ENCODE data around the gene PTCRA. TPM values are rescaled to one million over a fixed set of nuclear protein-coding genes. Genes with fewer than 3 reads are reported as not detected.
"Not testable (repeated sequence)": the region's sequence is repeated elsewhere in the genome, so short reads cannot be mapped to it uniquely, and the experiment has no call there.

PTCRA gene
- total RNA-seq, 4 donors from 2014 or later: not detected

GRCh38 chr6:42938987-42939809 is 23.3 kb downstream of the PTCRA start:
- WGBS, 2 donors (ENCODE audit: low coverage in 1 of 2): 86% methylated on average over 9 of the region's 9 CpGs; no CpG with 5 or more reads in 1 of the 2 donors
- Histone ChIP-seq H3K27me3 (no peaks in the 10 kb centered on the region), H3K27ac (no peak overlapping the region), H3K9me3 (no peaks in the 10 kb centered on the region), H3K4me1 (no peaks in the 10 kb centered on the region), H3K4me3 (no peak overlapping the region), H3K36me3 (peaks cover 0 to 32% (median 9%) of the 10 kb centered on the region in 4 donors)
- intact Hi-C loops (cut with DNase I; ENCODE audit: low total_unique reads): no loop called here
- TF ChIP-seq EP300 (IDR thresholded peaks at IDR 0.05; ENCODE audit: low read depth) (no peak), POLR2A (IDR thresholded peaks at IDR 0.05) (no peak), CTCF (IDR thresholded peaks at IDR 0.05) (no peak), POLR2AphosphoS5 (IDR thresholded peaks at IDR 0.05) (no peak)
- no peak for DNase-seq
- in situ Hi-C loops (cut with MboI; ENCODE audit: low pct_ligation_motif_present in 1 of 4, low pct_unique_long_range_greater_than_20kb in 1 of 4, low sequenced_read_pairs in 3 of 4): no loop called here

DNA sequence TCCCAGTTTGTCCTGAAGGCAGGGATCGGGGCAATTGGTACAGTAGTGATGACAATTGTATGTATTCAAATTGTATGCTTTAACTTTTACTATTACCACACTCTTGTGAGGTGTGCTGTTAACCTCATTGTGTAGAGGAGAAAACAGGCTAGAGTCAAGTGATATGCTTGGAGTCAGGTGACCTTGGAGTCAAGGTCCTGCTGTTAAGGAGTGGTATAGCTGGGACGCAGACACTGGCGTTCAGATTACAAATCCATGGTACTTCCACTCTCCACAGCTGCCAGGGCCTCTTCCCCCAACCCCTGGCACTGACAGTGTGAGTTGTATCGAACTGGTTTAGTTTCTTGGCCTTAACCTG is 23.9 kb downstream of the PTCRA start:
- peaks cover 0 to 26% (median 9%) of the 10 kb centered on the region in 4 donors for H3K36me3 ChIP-seq
- intact Hi-C loops (cut with DNase I; ENCODE audit: low total_unique reads) (no loop called here), in situ Hi-C loops (cut with MboI; ENCODE audit: low pct_ligation_motif_present in 1 of 4, low pct_unique_long_range_greater_than_20kb in 1 of 4, low sequenced_read_pairs in 3 of 4) (no loop called here)
- H3K4me1 ChIP-seq: no peaks in the 10 kb centered on the region
- H3K4me3 ChIP-seq: no peak overlapping the region
- TF ChIP-seq EP300 (IDR thresholded peaks at IDR 0.05; ENCODE audit: low read depth) (no peak), POLR2AphosphoS5 (IDR thresholded peaks at IDR 0.05) (no peak), POLR2A (IDR thresholded peaks at IDR 0.05) (no peak), CTCF (IDR thresholded peaks at IDR 0.05) (no peak)
- no peaks in the 10 kb centered on the region for H3K9me3 ChIP-seq
- no peak for DNase-seq
- no peaks in the 10 kb centered on the region for H3K27me3 ChIP-seq
- H3K27ac ChIP-seq: no peak overlapping the region
- 84 to 93% methylated on average over 2 to 4 of the region's 4 CpGs for WGBS, 2 donors (ENCODE audit: low coverage in 1 of 2)

DNA sequence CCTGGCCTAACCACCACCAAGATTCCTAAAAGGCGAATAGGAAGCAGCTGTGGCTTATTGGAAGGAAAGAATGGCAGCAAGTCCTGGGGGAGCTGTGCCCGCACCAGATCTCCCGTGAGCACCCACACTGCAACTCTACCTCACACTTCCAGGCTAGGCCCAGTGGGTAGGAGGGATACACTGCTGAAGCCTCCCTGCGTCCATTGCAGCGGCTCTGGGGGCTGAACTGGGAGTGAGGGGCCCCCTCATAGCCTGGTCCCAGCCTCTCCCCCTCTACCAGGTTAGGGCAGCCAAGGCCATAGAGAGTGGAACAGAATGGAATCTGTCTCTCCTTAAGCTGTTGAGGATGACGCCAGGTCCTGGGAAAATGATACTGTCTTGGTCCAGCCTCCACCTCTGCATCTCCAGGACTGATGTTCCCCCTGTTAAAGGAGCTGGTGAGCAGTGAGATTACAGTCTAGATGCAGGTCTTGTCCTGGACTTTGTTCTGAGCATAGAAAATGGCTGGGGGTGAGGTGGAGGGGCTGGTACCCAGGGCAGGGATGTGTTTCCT is 24.7 kb downstream of the PTCRA start:
- H3K4me1 ChIP-seq: no peaks in the 10 kb centered on the region
- WGBS, 2 donors (ENCODE audit: low coverage in 1 of 2): 84% methylated on average over 6 of the region's 6 CpGs; no CpG with 5 or more reads in 1 of the 2 donors
- no peak overlapping the region for H3K27ac ChIP-seq
- H3K36me3 ChIP-seq: peaks cover 0 to 23% (median 8%) of the 10 kb centered on the region in 4 donors
- no peaks in the 10 kb centered on the region for H3K9me3 ChIP-seq
- TF ChIP-seq EP300 (IDR thresholded peaks at IDR 0.05; ENCODE audit: low read depth) (no peak), POLR2A (IDR thresholded peaks at IDR 0.05) (no peak), CTCF (IDR thresholded peaks at IDR 0.05) (no peak), POLR2AphosphoS5 (IDR thresholded peaks at IDR 0.05) (no peak)
- DNase-seq: no peak
- no peaks in the 10 kb centered on the region for H3K27me3 ChIP-seq
- H3K4me3 ChIP-seq: no peak overlapping the region
- intact Hi-C loops (cut with DNase I; ENCODE audit: low total_unique reads): no loop called here
- in situ Hi-C loops (cut with MboI; ENCODE audit: low pct_ligation_motif_present in 1 of 4, low pct_unique_long_range_greater_than_20kb in 1 of 4, low sequenced_read_pairs in 3 of 4): no loop called here

GRCh38 chr6:42941356-42941755 is 25.5 kb downstream of the PTCRA start:
- in situ Hi-C loops (cut with MboI; ENCODE audit: low pct_ligation_motif_present in 1 of 4, low pct_unique_long_range_greater_than_20kb in 1 of 4, low sequenced_read_pairs in 3 of 4); H3K4me3 ChIP-seq; H3K27me3 ChIP-seq; H3K27ac ChIP-seq; H3K9me3 ChIP-seq; intact Hi-C loops (cut with DNase I; ENCODE audit: low total_unique reads); H3K4me1 ChIP-seq; DNase-seq: not testable (repeated sequence)
- H3K36me3 ChIP-seq: peaks cover 0 to 15% (median 5%) of the 10 kb centered on the region in 4 donors
- WGBS, 2 donors (ENCODE audit: low coverage in 1 of 2): 100% methylated on average over 4 to 5 of the region's 5 CpGs

Measured in transverse colon (tissue), 4 donors.